Small intestine (tissue), 7 donors: Measurements from ENCODE around the gene VANGL1. TPM values are rescaled to one million over a fixed set of nuclear protein-coding genes. Genes with fewer than 3 reads are reported as not detected.
"Not testable (repeated sequence)": the region's sequence is repeated elsewhere in the genome, so short reads cannot be mapped to it uniquely, and the experiment has no call there.

Experiments used
- DNase-seq, 2 donors: peaks; one replicate each; pipeline versions ENCODE4 v3.0.0 to v3.0.0-alpha.2; 2013
- FAIRE-seq: peaks from 2 replicates; lab custom pipeline; 2012; peaks lifted over from hg19 to GRCh38; lab: Jason Lieb, UNC
- H3K27ac ChIP-seq, 3 donors: one replicate each; pipeline ENCODE4 v1.5.1; 2013; ENCODE audit warnings: low read length in 2 of 3, mild to moderate bottlenecking in 2 of 3, control low read depth in 1 of 3, inconsistent platforms in 1 of 3, low read depth in 1 of 3, moderate library complexity in 1 of 3
- H3K27me3 ChIP-seq, 3 donors: one replicate each; pipeline ENCODE4 v1.6.1; 2013; ENCODE audit warnings: low read length in 3 of 3, inconsistent platforms in 1 of 3; ENCODE audit not compliant: control insufficient read depth in 3 of 3, insufficient read depth in 3 of 3
- H3K36me3 ChIP-seq, 3 donors: one replicate each; pipeline ENCODE4 v1.6.1; 2013; ENCODE audit warnings: low read length in 3 of 3, inconsistent platforms in 1 of 3, low read depth in 1 of 3, mild to moderate bottlenecking in 1 of 3, moderate library complexity in 1 of 3; ENCODE audit not compliant: control insufficient read depth in 3 of 3, insufficient read depth in 2 of 3
- H3K4me1 ChIP-seq, 3 donors: one replicate each; pipeline ENCODE4 v1.6.1; 2013; ENCODE audit warnings: low read length in 2 of 3, inconsistent platforms in 1 of 3, low read depth in 1 of 3, mild to moderate bottlenecking in 1 of 3, moderate library complexity in 1 of 3; ENCODE audit not compliant: control insufficient read depth in 3 of 3, insufficient read depth in 2 of 3
- H3K4me3 ChIP-seq, 3 donors: one replicate each; pipeline ENCODE4 v1.5.1; 2013; ENCODE audit warnings: low read length in 3 of 3, control low read depth in 1 of 3, inconsistent platforms in 1 of 3, low read depth in 1 of 3, mild to moderate bottlenecking in 1 of 3, moderate library complexity in 1 of 3
- H3K9me3 ChIP-seq, 2 donors: one replicate each; pipeline ENCODE4 v1.6.1; 2013; ENCODE audit warnings: low read depth in 1 of 2, low read length in 1 of 2; ENCODE audit not compliant: control insufficient read depth in 2 of 2, insufficient read depth in 1 of 2
- WGBS, 3 donors: extraction: QIAGEN DNeasy Blood & Tissue Kit; methylation state at CpG; one replicate each; pipeline ENCODE4 v1.1.7; 2013; 5-methylcytosine and 5-hydroxymethylcytosine counted together
- polyA plus RNA-seq, 4 donors: library from polyadenylated mRNA; stranded (reverse) in 3 of 4; unstranded in 1 of 4; fragments of 200-250 nt in 3 of 4; fragments of 120-200 nt in 1 of 4; gene quantifications; one replicate each; pipeline versions ENCODE4 v1.2.1 to v1.2.3, GENCODE V29; 2013
- donor health status: healthy with polysubstance abuse.
- donor health status: control.
- donor health status: control.
- donor health status: Bipolar disorder and iron deficiency.
- donor health status: healthy.

The VANGL1 gene
- polyA plus RNA-seq, 4 donors: 0.54 to 7.4 (median 2.8) TPM

DNA sequence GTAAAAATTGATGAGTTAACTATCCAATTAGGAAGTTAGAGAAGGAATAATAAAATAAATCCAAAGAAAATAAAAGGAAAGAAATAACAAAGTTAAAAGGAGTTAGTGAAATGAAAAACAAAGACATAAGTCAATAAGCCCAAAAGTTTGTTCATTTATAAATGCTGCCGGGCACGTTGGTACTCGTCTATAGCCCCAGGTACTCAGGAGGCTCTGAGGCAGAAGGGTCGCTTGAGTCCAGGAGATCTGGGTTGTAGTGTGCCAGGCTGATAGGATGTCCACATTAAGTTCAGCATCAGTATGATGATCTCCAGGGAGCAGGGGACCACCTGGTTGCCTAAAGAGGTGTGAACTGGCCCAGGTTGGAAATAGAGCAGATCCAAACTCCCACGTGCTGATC, 35.5 kb upstream of the VANGL1 start:
- FAIRE-seq (no peak), DNase-seq (no peak)
- Histone ChIP-seq H3K27me3 (no peaks in the 10 kb centered on the region), H3K36me3 (no peaks in the 10 kb centered on the region), H3K4me1 (no peaks in the 10 kb centered on the region), H3K9me3 (no peaks in the 10 kb centered on the region), H3K27ac (no peak overlapping the region), H3K4me3 (no peak overlapping the region)
- 78 to 86% (median 81%) methylated on average over 5 of the region's 5 CpGs for WGBS, 3 donors

DNA sequence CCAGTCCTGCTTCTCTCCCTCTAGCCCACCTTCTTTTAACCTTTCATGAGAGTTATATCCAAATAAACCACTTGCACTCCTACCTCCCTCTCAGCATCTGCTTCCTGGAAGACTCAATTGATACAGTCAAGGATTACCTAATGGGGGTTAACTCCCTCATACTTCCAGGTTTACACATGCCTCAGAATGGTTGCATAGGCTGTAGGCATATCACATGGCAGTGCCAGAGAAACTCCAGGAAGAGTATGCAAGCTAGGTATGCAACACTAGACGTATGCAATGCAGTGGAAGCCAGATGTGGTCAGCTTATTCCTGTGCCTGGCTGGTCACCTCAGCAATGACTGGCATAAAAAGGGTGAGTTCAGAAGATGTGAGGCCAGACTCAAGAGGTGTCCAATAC, 32.7 kb upstream of the VANGL1 start:
- H3K27me3 ChIP-seq: no peaks in the 10 kb centered on the region
- H3K36me3 ChIP-seq: no peaks in the 10 kb centered on the region
- H3K27ac ChIP-seq: no peak overlapping the region
- no peak for FAIRE-seq
- 77 to 87% (median 80%) methylated on average over 1 of the region's 1 CpG for WGBS, 3 donors
- no peaks in the 10 kb centered on the region for H3K4me1 ChIP-seq
- H3K9me3 ChIP-seq: no peaks in the 10 kb centered on the region
- H3K4me3 ChIP-seq: no peak overlapping the region
- DNase-seq: no peak

DNA sequence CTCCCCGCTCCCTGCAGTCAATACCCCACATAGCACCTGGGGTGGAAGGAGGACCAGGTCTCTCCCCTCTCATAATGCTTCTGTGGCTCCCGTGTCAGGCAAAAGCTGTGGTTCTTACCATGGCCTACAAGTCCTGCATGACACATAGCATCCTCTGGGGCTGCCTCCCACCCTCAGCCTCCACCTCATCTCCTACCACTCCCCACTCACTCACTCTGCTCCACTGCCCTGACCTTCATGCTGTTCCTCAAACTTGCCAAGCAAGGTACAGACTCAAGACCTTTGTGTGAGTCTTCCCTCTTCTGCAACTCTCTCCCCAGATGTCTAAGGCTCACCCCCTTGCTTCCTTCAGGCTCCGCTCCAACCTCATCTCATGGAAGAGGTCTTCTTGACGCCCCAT, 28.0 kb upstream of the VANGL1 start:
- Histone ChIP-seq H3K4me3 (no peak overlapping the region), H3K27me3 (peaks cover 0 to 5% (median 2%) of the 10 kb centered on the region in 3 donors), H3K36me3 (no peaks in the 10 kb centered on the region), H3K4me1 (no peaks in the 10 kb centered on the region), H3K9me3 (peaks cover 0 to 3% of the 10 kb centered on the region in 2 donors), H3K27ac (no peak overlapping the region)
- DNase-seq: no peak
- FAIRE-seq: no peak
- 82 to 93% (median 88%) methylated on average over 4 of the region's 4 CpGs for WGBS, 3 donors

DNA sequence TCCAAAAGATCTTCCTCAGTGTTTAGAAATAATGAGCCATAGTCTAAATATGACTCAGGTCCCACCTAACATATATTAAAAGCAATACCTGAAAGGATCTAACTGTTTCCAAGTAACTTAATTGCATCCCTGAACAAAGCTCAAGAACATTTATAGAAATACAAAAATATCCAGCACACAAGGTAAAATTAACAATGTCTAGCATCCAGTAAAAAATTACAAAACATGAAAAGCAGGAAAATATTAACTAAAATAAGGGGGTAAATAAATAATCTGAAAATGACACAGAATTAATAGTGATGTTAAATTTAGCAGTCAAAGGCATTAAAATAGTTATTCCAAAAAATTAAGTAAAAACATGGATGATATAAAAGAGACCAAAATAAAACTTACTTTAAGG, 21.3 kb upstream of the VANGL1 start:
- Histone ChIP-seq H3K4me3 (no peak overlapping the region), H3K27ac (no peak overlapping the region), H3K36me3 (no peaks in the 10 kb centered on the region), H3K9me3 (peaks cover 0 to 13% of the 10 kb centered on the region in 2 donors), H3K27me3 (peaks cover 0 to 9% (median 0%) of the 10 kb centered on the region in 3 donors), H3K4me1 (no peaks in the 10 kb centered on the region)
- FAIRE-seq: no peak
- no peak for DNase-seq

DNA sequence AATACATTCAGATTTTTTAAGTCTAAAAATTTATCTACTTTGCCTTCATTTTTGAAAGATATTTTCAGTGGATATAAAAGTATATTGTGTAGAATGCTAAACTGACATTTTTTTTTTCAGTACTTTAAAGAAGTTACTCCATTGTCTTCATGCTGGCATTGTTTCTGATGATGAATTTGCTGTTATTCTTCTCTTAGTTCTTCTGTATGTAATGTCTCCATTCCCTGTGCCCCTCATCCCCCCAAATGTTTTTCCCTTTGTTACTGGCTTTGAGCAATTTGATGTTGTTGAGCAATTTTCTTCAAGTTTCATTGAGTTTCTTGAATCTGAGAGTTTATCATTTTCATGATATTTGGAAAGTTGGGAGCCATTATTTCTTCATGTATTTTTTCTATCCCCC, 20.8 kb upstream of the VANGL1 start:
- DNase-seq (no peak), FAIRE-seq (no peak)
- Histone ChIP-seq H3K27ac (no peak overlapping the region), H3K4me3 (no peak overlapping the region), H3K9me3 (peaks cover 0 to 13% of the 10 kb centered on the region in 2 donors), H3K36me3 (no peaks in the 10 kb centered on the region), H3K4me1 (no peaks in the 10 kb centered on the region), H3K27me3 (peaks cover 0 to 7% (median 0%) of the 10 kb centered on the region in 3 donors)

DNA sequence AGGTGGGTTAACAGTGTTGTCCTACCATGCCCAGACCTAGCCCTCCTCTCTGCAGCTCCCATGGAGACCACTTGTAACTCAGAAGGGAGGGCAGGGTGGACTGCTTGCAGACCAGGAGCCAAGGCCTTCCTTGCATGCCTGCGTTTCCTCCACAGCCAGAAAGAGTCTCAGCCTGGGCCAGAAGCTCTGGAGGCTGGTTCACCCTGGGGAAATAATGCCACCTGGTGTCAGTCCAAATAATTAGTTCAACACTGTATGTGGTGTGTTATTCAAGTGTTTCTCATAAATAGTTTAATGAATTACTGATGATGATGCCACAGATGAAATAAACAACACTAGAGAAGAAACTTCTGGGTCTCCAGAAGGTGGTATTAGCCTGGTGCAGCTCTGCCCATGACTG, 16.9 kb upstream of the VANGL1 start:
- no peak for DNase-seq
- 91 to 95% (median 92%) methylated on average over 1 of the region's 1 CpG for WGBS, 3 donors
- H3K36me3 ChIP-seq: no peaks in the 10 kb centered on the region
- no peak overlapping the region for H3K4me3 ChIP-seq
- peaks cover 0 to 10% of the 10 kb centered on the region in 2 donors for H3K9me3 ChIP-seq
- H3K27me3 ChIP-seq: peaks cover 0 to 5% (median 2%) of the 10 kb centered on the region in 3 donors
- no peak overlapping the region for H3K27ac ChIP-seq
- H3K4me1 ChIP-seq: no peaks in the 10 kb centered on the region
- FAIRE-seq: no peak

DNA sequence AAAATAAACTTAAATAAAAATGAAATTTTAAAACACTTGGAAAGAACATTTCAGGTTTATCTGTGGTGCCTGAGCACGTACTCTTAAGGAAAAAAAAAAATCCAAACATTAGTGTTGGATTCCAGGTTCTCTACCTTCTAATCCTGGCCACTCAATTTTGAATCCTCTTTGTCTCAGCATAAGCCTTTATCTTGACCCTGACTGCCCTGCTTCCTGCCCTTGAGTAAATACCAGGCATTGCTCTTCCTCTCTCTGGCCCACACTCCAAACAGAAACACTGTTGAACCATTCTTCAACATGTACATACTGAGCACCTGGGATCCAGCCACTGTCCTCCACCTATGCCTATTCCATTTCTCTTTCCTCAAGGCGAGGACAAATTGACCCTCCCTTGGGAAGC, 11.4 kb upstream of the VANGL1 start:
- FAIRE-seq: no peak

DNA sequence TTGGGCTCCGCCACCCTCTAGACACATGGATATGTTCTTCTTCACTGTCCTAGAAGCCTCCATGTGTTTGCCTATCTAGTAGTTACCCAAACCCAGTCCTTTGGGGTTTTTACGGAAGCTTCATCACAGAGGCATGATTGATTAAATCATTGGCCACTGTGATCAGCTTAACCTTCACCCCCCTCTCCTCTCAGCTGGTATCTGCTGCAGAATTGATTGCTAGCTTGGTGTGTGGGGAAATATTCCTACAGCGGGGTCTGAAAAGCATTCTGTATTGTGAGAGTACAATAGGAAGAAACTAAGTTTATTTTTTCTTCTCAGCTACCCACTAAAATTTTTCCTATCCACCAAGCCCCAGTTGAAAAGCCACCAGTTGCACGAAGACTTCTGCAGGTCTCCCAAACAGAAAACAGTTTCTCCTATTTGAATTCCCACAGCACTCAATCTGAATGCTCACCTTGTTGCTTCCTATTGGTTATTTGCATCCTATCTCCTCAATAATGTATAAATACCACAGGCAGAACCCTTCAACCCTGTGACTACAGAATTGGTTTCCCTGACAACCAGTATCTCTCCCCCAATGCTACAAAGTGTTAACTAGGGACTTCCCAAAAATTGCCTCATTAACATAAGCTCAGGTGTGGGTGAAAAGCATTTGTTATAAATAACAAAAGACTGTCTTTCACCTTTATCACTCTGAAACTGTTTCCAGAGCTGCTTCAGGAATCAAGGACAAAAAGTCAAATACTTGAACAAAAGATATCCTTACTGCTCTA, 9.3 kb upstream of the VANGL1 start:
- WGBS, 3 donors: 75 to 88% (median 84%) methylated on average over 4 of the region's 4 CpGs
- Histone ChIP-seq H3K27ac (no peak overlapping the region), H3K4me3 (no peak overlapping the region), H3K36me3 (no peaks in the 10 kb centered on the region), H3K27me3 (peaks cover 0 to 2% (median 0%) of the 10 kb centered on the region in 3 donors), H3K9me3 (no peaks in the 10 kb centered on the region), H3K4me1 (no peaks in the 10 kb centered on the region)
- FAIRE-seq (no peak), DNase-seq (no peak)

More for the DNA sequence above, 11.4 kb upstream of the VANGL1 start:
- no peak for DNase-seq
- 74 to 77% (median 76%) methylated on average over 2 of the region's 2 CpGs for WGBS, 3 donors
- H3K4me1 ChIP-seq: no peaks in the 10 kb centered on the region
- no peaks in the 10 kb centered on the region for H3K36me3 ChIP-seq
- H3K27me3 ChIP-seq: peaks cover 0 to 2% (median 0%) of the 10 kb centered on the region in 3 donors
- H3K4me3 ChIP-seq: no peak overlapping the region
- no peak overlapping the region for H3K27ac ChIP-seq
- H3K9me3 ChIP-seq: no peaks in the 10 kb centered on the region

DNA sequence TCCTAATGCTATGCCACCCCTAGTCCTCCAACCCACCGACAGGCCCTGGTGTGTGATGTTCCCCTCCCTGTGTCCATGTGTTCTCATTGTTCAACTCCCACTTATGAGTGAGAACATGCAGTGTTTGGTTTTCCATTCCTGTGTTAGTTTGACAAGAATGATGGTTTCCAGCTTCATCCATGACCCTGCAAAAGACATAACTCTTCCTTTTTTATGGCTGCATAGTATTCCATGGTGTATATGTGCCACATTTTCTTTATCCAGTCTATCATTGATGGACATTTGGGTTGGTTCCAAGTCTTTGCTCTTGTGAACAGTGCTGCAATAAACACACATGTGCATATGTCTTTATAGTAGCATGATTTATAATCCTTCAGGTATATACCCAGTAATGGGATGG, 8.2 kb upstream of the VANGL1 start:
- 93 to 100% (median 96%) methylated on average over 1 of the region's 1 CpG for WGBS, 3 donors
- DNase-seq, FAIRE-seq, H3K27ac ChIP-seq, H3K4me3 ChIP-seq, H3K4me1 ChIP-seq, H3K36me3 ChIP-seq, H3K9me3 ChIP-seq, H3K27me3 ChIP-seq: not testable (repeated sequence)
